Measurements from ENCODE around the gene COL21A1. TPM values are rescaled to one million over a fixed set of nuclear protein-coding genes. Genes with fewer than 3 reads are reported as not detected.

Gene COL21A1
- total RNA-seq, 1 experiment from 2014 or later: 3.3 TPM

- POLR2A ChIA-PET: no interaction called here
- no peak overlapping the region for H3K4me3 ChIP-seq (ENCODE audit: low read depth in 2 of 2, low read length in 2 of 2)
- in situ Hi-C loops (cut with HindIII; ENCODE audit: low pct_unique_long_range_greater_than_20kb, low sequenced_read_pairs) (no loop called here), intact Hi-C loops (cut with micrococcal nuclease; ENCODE audit: unreplicated experiment) (no loop called here)
- no peaks in the 10 kb centered on the region for H3K36me3 ChIP-seq (ENCODE audit: control insufficient read depth, insufficient read depth, low read length)
- ATAC-seq: no peak
- DNase-seq (ENCODE audit: low read depth, low spot score): no peak
- CTCF ChIA-PET: no interaction called here
- no peaks in the 10 kb centered on the region for H3K27me3 ChIP-seq (ENCODE audit: control insufficient read depth, insufficient read depth, low read length)
- H3K27ac ChIP-seq (ENCODE audit: low read length): no peak overlapping the region
- no TSS peak for BruUV-seq (replicated peaks)
- no peaks in the 10 kb centered on the region for H3K4me1 ChIP-seq (ENCODE audit: control insufficient read depth, insufficient read depth, low read length)
- H3K9me3 ChIP-seq (ENCODE audit: control insufficient read depth, insufficient read depth, low read depth, low read length): no peaks in the 10 kb centered on the region
- TF ChIP-seq TCF7L2 (IDR thresholded peaks at IDR 0.05; ENCODE audit: low read depth, low read length) (no peak), CTCF (IDR thresholded peaks at IDR 0.05) (no peak), SIN3A (IDR thresholded peaks at IDR 0.05; ENCODE audit: borderline replicate concordance, insufficient read depth, low read depth, low read length) (no peak), POLR2AphosphoS5 (IDR thresholded peaks at IDR 0.05; ENCODE audit: low read depth, low read length) (no peak)
Measured at GRCh38 chr6:56279331-56280080, 32.1 kb upstream of the COL21A1 start.

GRCh38 chr6:56278171-56278591, 30.8 kb upstream of the COL21A1 start:
- no peak overlapping the region for H3K27ac ChIP-seq (ENCODE audit: low read length)
- in situ Hi-C loops (cut with HindIII; ENCODE audit: low pct_unique_long_range_greater_than_20kb, low sequenced_read_pairs): no loop called here
- no peaks in the 10 kb centered on the region for H3K4me1 ChIP-seq (ENCODE audit: control insufficient read depth, insufficient read depth, low read length)
- ATAC-seq (no peak), DNase-seq (ENCODE audit: low read depth, low spot score) (no peak)
- TF ChIP-seq REST (IDR thresholded peaks at IDR 0.05; ENCODE audit: insufficient read depth in 1 of 2, low read depth in 2 of 2, low read length in 1 of 2) (no peak), POLR2AphosphoS5 (IDR thresholded peaks at IDR 0.05; ENCODE audit: low read depth, low read length) (no peak), SIN3A (IDR thresholded peaks at IDR 0.05; ENCODE audit: borderline replicate concordance, insufficient read depth, low read depth, low read length) (no peak), CTCF (IDR thresholded peaks at IDR 0.05) (no peak), TCF7L2 (IDR thresholded peaks at IDR 0.05; ENCODE audit: low read depth, low read length) (no peak)
- ChIA-PET CTCF (no interaction called here), POLR2A (no interaction called here)
- no peaks in the 10 kb centered on the region for H3K27me3 ChIP-seq (ENCODE audit: control insufficient read depth, insufficient read depth, low read length)
- H3K36me3 ChIP-seq (ENCODE audit: control insufficient read depth, insufficient read depth, low read length): no peaks in the 10 kb centered on the region
- BruUV-seq (replicated peaks): no TSS peak
- no peak overlapping the region for H3K4me3 ChIP-seq (ENCODE audit: low read depth in 2 of 2, low read length in 2 of 2)
- intact Hi-C loops (cut with micrococcal nuclease; ENCODE audit: unreplicated experiment): no loop called here
- H3K9me3 ChIP-seq (ENCODE audit: control insufficient read depth, insufficient read depth, low read depth, low read length): no peaks in the 10 kb centered on the region; the same call in 1 of the 2 replicates

Measured in Panc1 (cell line).